Thyroid gland (tissue), 4 donors: ENCODE results near the gene SLC2A1.

ENCODE experiments used
- CTCF ChIP-seq, 6 experiments: fragments of 200-600 bp in 3 of 6; fragments of 450-650 bp in 3 of 6; sonication (generic) in 3 of 6; IDR thresholded peaks; one replicate each; pipeline ENCODE4 v1.5.1; 2016 to 2019; ENCODE audit warnings: antibody characterized with exemption in 6 of 6, mild to moderate bottlenecking in 2 of 6, inconsistent platforms in 1 of 6, moderate library complexity in 1 of 6
- POLR2A ChIP-seq, 2 donors: fragments of 450-650 bp; IDR thresholded peaks; one replicate each; pipeline ENCODE4 v1.6.1; 2017; ENCODE audit warnings: antibody characterized with exemption in 2 of 2, mild to moderate bottlenecking in 2 of 2, moderate library complexity in 1 of 2

- TF ChIP-seq CTCF (IDR thresholded peaks at IDR 0.05), result no peak
- TF ChIP-seq POLR2A (IDR thresholded peaks at IDR 0.05), result no peak
These were observed 9.2 kb downstream of the SLC2A1 start for GRCh38 chr1:42949312-42950115.
